HL-60 (cell line): ENCODE results near the gene LANCL2.

Experiments used
- DNase-seq, 2 experiments: peaks; one replicate each; pipeline ENCODE4 v3.0.0-alpha.2; 2010 to 2020; ENCODE audit warnings: low read depth in 1 of 2, low spot score in 1 of 2
- H3K27ac ChIP-seq: fragments of 250-450 bp; sonication (Bioruptor Pico); replicated peaks from 2 replicates; pipeline ENCODE4 v1.5.1; 2020; ENCODE audit warnings: mild to moderate bottlenecking, moderate library complexity
- H3K27me3 ChIP-seq: fragments of 250-450 bp; sonication (Bioruptor Pico); 2 replicates; pipeline ENCODE4 v1.5.1; 2021; ENCODE audit warnings: mild to moderate bottlenecking, moderate library complexity; ENCODE audit not compliant: insufficient read depth, poor library complexity, severe bottlenecking
- H3K4me3 ChIP-seq: replicated peaks from 2 replicates; pipeline ENCODE4 v1.5.1; 2011; ENCODE audit warnings: mild to moderate bottlenecking, control low read depth, low read length; ENCODE audit not compliant: insufficient read depth
- GABPA ChIP-seq: IDR thresholded peaks from 2 replicates; pipeline ENCODE4 v1.6.1; 2012; ENCODE audit warnings: low read depth
- POLR2AphosphoS5 ChIP-seq: IDR thresholded peaks from 2 replicates; pipeline ENCODE4 v1.6.1; 2012; ENCODE audit warnings: low read depth
- SPI1 ChIP-seq: IDR thresholded peaks from 2 replicates; pipeline ENCODE4 v1.6.1; 2012; ENCODE audit warnings: low read depth, mild to moderate bottlenecking, borderline replicate concordance
- TF ChIP-seq, protein P1 (sequence below): IDR thresholded peaks from 2 replicates; pipeline ENCODE4 v1.6.1; 2012; ENCODE audit warnings: low read depth; ENCODE audit not compliant: insufficient replicate concordance
- TF ChIP-seq, protein P2 (sequence below): IDR thresholded peaks from one replicate; pipeline ENCODE4 v1.5.1; 2011; ENCODE audit warnings: low read length, control low read depth, inconsistent platforms; ENCODE audit not compliant: insufficient read depth

Gene LANCL2

DNA sequence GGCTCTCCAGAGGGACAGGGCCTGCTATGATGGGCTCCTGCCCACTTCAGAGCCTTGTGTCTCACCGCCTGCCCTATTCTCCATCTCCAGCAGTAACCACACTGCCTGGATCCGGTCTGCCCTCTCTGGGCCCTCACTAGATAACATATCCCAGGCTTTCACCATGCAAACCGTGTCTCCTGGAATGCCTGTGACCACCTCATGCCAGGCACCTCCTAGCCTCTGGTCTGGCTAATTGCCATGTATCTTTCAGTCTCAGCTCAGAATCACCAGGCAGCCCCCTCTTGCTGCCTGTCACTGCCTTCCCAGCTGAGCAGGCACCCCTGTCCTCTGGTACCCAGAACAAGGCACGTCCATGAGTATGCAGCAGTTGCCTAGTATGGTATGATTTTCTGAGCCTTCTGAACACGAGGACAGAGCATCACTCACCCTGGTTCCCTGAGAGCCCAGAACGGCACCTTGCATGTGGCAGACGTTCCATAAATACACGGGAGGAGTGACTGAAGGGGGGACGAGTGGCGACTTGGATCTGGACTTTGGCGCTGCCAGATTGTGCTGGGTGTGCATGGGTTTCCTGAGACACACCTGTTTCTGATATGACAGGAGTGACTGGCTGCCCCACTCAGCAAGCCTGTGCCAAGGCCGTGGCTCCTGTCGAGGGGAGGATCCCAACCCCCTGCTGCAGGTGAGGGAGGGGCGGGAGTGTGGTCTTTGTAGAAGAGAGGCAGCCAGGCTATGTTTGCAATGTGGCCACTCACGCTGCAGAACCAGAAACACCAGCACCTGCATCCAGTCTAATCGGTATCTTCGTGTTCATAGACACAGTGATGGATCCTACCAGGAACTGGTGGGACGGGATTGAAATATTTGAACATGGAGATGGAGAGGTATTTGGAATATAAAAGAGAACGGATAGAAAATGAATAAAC, 112.0 kb downstream of the LANCL2 start:
- DNase-seq = no peak
- Histone ChIP-seq H3K27me3 (no peaks in the 10 kb centered on the region), H3K4me3 (no peak overlapping the region), H3K27ac (no peak overlapping the region)
- TF ChIP-seq GABPA (no peak), POLR2AphosphoS5 (no peak), SPI1 (no peak)
- TF ChIP-seq, protein P1, sequence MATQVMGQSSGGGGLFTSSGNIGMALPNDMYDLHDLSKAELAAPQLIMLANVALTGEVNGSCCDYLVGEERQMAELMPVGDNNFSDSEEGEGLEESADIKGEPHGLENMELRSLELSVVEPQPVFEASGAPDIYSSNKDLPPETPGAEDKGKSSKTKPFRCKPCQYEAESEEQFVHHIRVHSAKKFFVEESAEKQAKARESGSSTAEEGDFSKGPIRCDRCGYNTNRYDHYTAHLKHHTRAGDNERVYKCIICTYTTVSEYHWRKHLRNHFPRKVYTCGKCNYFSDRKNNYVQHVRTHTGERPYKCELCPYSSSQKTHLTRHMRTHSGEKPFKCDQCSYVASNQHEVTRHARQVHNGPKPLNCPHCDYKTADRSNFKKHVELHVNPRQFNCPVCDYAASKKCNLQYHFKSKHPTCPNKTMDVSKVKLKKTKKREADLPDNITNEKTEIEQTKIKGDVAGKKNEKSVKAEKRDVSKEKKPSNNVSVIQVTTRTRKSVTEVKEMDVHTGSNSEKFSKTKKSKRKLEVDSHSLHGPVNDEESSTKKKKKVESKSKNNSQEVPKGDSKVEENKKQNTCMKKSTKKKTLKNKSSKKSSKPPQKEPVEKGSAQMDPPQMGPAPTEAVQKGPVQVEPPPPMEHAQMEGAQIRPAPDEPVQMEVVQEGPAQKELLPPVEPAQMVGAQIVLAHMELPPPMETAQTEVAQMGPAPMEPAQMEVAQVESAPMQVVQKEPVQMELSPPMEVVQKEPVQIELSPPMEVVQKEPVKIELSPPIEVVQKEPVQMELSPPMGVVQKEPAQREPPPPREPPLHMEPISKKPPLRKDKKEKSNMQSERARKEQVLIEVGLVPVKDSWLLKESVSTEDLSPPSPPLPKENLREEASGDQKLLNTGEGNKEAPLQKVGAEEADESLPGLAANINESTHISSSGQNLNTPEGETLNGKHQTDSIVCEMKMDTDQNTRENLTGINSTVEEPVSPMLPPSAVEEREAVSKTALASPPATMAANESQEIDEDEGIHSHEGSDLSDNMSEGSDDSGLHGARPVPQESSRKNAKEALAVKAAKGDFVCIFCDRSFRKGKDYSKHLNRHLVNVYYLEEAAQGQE = no peak
- TF ChIP-seq, protein P2, sequence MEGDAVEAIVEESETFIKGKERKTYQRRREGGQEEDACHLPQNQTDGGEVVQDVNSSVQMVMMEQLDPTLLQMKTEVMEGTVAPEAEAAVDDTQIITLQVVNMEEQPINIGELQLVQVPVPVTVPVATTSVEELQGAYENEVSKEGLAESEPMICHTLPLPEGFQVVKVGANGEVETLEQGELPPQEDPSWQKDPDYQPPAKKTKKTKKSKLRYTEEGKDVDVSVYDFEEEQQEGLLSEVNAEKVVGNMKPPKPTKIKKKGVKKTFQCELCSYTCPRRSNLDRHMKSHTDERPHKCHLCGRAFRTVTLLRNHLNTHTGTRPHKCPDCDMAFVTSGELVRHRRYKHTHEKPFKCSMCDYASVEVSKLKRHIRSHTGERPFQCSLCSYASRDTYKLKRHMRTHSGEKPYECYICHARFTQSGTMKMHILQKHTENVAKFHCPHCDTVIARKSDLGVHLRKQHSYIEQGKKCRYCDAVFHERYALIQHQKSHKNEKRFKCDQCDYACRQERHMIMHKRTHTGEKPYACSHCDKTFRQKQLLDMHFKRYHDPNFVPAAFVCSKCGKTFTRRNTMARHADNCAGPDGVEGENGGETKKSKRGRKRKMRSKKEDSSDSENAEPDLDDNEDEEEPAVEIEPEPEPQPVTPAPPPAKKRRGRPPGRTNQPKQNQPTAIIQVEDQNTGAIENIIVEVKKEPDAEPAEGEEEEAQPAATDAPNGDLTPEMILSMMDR = no peak

DNA sequence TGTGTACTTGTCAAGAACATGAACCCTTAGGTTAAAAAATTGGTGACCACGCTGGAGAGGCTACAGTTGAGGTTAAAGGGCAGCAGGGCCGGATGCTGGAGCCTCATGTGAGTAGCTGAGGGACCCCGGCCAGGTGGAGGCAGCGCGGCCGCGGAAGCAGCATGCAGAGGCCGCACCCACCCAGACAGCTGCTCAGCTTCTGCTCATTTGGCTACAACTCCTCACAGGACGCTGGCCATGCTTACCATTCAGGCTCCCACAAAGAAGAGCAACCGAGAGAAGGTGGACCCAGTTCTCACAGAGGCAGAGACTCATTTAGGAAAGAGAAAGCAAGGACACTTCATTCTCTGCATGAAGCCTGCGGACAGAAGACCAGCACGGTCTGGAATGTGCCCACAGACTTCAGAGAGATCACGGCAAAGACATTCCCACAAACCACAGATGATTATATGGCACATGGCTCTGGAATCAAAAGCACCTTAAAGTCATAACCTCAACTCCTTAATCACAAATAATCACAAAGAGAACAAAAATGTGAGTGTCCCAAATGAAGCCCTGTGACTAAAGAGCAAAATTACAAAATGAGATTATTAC, 112.7 kb downstream of the LANCL2 start:
- DNase-seq = no peak
- H3K4me3 ChIP-seq = no peak overlapping the region
- TF ChIP-seq, protein P1 = no peak
- TF ChIP-seq, protein P2 = no peak
- TF ChIP-seq SPI1 = no peak
- H3K27ac ChIP-seq = no peak overlapping the region
- no peaks in the 10 kb centered on the region for H3K27me3 ChIP-seq

DNA sequence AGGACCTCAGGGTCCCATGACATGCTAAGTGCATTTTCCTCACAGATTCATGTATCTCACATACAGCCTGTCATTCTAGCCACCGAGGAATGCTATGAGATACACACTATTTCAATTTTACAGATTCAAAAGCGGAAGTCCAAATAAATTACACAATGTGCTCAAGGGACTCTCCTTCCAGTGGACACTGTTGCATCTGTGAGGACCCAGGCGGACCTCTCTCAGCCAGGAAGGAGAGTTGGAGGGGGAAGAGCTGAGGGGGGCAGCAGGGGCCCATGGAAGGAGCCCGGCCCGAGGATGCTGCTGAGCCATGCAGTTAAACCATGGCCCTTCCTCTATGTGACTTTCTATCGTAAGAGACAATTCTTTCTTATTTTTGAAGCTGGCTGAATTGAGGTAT, 113.6 kb downstream of the LANCL2 start:
- TF ChIP-seq POLR2AphosphoS5 (no peak), SPI1 (peak; percentile 76), GABPA (no peak)
- DNase-seq = peak in 1 of 2 experiments; percentile 9

GRCh38 chr7:55481155-55481554, 116.0 kb downstream of the LANCL2 start:
- DNase-seq = no peak
- TF ChIP-seq, protein P2 = no peak
- TF ChIP-seq, protein P1 = no peak
- TF ChIP-seq GABPA = no peak
- TF ChIP-seq SPI1 = no peak
- no peak for TF ChIP-seq POLR2AphosphoS5
- H3K27me3 ChIP-seq = no peaks in the 10 kb centered on the region
- no peak overlapping the region for H3K27ac ChIP-seq
- H3K4me3 ChIP-seq = no peak overlapping the region

More for the DNA sequence above, 113.6 kb downstream of the LANCL2 start:
- Histone ChIP-seq H3K4me3 (no peak overlapping the region), H3K27me3 (no peaks in the 10 kb centered on the region), H3K27ac (no peak overlapping the region)
